Limb (tissue), 2 donors: Measurements from ENCODE around the gene SUCLG1.

Experiments used
- DNase-seq, 2 donors: peaks; one replicate each; pipeline ENCODE4 v3.0.0-alpha.2; 2016; ENCODE audit errors: extremely low spot score in 2 of 2

The SUCLG1 gene

GRCh38 chr2:84467389-84467788 is 8.3 kb upstream of the SUCLG1 start:
- DNase-seq, result no peak

- DNase-seq, result no peak
Observed at GRCh38 chr2:84461310-84461709, 2.2 kb upstream of the SUCLG1 start.

GRCh38 chr2:84460670-84461069 is 1.6 kb upstream of the SUCLG1 start:
- DNase-seq, result no peak

GRCh38 chr2:84459944-84460429 is 907 bp upstream of the SUCLG1 start:
- no peak for DNase-seq

- peak in 1 of 2 donors; percentile 4 for DNase-seq
Observed at GRCh38 chr2:84458551-84459017, 496 bp downstream of the SUCLG1 start.

GRCh38 chr2:84457686-84458085 is 1.4 kb downstream of the SUCLG1 start:
- DNase-seq, result no peak

- DNase-seq, result no peak
Observed at GRCh38 chr2:84456156-84456555, 2.9 kb downstream of the SUCLG1 start.

GRCh38 chr2:84454581-84454980 is 4.5 kb downstream of the SUCLG1 start:
- no peak for DNase-seq

- DNase-seq, result no peak
Observed at GRCh38 chr2:84452624-84453023, 6.5 kb downstream of the SUCLG1 start.

GRCh38 chr2:84451579-84451978 is 7.5 kb downstream of the SUCLG1 start:
- no peak for DNase-seq

- DNase-seq, result no peak
Observed at GRCh38 chr2:84450288-84451227, 8.5 kb downstream of the SUCLG1 start.

GRCh38 chr2:84449711-84450110 is 9.4 kb downstream of the SUCLG1 start:
- no peak for DNase-seq

GRCh38 chr2:84449055-84449454 is 10.0 kb downstream of the SUCLG1 start:
- no peak for DNase-seq

- DNase-seq, result no peak
Observed at GRCh38 chr2:84443477-84443876, 15.6 kb downstream of the SUCLG1 start.

GRCh38 chr2:84442888-84443287 is 16.2 kb downstream of the SUCLG1 start:
- DNase-seq, result no peak

GRCh38 chr2:84441505-84441904 is 17.6 kb downstream of the SUCLG1 start:
- DNase-seq, result no peak

- DNase-seq, result no peak
Observed at GRCh38 chr2:84441036-84441435, 18.0 kb downstream of the SUCLG1 start.

- peak in 1 of 2 donors; percentile 11 for DNase-seq
Observed at GRCh38 chr2:84435345-84436025, 23.6 kb downstream of the SUCLG1 start.

GRCh38 chr2:84429328-84429727 is 29.8 kb downstream of the SUCLG1 start:
- no peak for DNase-seq

GRCh38 chr2:84427235-84428138 is 31.6 kb downstream of the SUCLG1 start:
- DNase-seq, result no peak

GRCh38 chr2:84425310-84425709 is 33.8 kb downstream of the SUCLG1 start:
- no peak for DNase-seq
